ENCODE measurements around the gene ZSCAN22. TPM values are rescaled to one million over a fixed set of nuclear protein-coding genes. Genes with fewer than 3 reads are reported as not detected.

ZSCAN22 gene
- total RNA-seq, 1 donor from 2014 or later: 5.4 TPM

DNA sequence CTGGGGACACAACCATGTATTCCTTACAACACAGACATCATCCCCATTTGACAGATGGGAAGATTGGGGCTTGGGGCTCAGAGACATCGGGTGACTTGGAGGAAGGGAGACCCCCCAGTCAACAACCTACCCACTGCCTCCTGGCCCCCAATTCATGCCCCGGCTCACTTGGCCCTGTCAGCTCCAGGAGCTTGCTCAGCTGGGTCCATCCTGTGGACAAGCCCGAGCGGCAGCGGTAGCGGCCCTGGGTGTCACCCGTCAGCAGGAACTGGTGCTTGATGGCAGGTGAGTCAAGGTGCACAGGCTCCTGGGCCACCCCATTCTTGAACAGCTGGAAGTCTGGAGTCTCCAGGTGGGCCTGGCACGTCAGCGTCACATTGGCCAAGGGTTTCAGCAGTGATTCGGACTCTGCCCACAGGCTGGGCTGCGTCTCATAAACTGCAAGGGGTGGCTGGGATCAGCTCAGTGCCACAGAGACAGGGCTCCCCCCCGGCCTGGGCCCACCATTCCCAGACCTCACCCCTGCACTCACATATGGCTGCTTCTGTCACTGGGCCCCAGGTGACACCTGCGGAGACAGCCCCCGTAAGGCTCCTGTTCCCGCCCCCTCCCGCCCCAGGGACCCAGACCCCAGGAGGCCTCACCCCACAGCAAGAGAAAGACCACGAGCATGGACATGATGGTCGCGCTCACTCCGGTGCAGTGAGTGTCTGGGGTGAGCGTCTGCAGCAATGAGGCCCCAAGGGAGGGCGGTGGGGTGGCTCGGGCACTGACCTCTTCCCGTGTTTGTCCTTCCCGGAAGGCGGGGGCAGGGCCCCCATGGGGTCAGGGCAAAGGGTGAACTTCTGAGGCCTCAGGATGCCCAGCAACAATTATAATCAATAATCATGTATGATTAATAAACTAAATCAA is 26.2 kb downstream of the ZSCAN22 start, which contains the start of gene A1BG:
A1BG (minus strand) TSS at position 733 of the 912 bp plus-strand sequence; CDS start at position 678, 55 bp downstream.
- no peak within 1 kb of the TSS for H3K27ac Mint-ChIP-seq
- no peaks in the 10 kb centered on the region for H3K9me3 Mint-ChIP-seq
- peaks cover 4% of the 10 kb centered on the region for H3K4me1 Mint-ChIP-seq (ENCODE audit: unreplicated experiment)
- peaks cover 8% of the 10 kb centered on the region for H3K27me3 Mint-ChIP-seq
- DNase-seq (ENCODE audit: extremely low spot score, unreplicated experiment): no peak
- no peaks in the 10 kb centered on the region for H3K36me3 Mint-ChIP-seq
- no peak within 1 kb of the TSS for H3K4me3 Mint-ChIP-seq
- TF ChIP-seq, protein P1, sequence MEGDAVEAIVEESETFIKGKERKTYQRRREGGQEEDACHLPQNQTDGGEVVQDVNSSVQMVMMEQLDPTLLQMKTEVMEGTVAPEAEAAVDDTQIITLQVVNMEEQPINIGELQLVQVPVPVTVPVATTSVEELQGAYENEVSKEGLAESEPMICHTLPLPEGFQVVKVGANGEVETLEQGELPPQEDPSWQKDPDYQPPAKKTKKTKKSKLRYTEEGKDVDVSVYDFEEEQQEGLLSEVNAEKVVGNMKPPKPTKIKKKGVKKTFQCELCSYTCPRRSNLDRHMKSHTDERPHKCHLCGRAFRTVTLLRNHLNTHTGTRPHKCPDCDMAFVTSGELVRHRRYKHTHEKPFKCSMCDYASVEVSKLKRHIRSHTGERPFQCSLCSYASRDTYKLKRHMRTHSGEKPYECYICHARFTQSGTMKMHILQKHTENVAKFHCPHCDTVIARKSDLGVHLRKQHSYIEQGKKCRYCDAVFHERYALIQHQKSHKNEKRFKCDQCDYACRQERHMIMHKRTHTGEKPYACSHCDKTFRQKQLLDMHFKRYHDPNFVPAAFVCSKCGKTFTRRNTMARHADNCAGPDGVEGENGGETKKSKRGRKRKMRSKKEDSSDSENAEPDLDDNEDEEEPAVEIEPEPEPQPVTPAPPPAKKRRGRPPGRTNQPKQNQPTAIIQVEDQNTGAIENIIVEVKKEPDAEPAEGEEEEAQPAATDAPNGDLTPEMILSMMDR (conservative IDR thresholded peaks at IDR 0.05): no peak

DNA sequence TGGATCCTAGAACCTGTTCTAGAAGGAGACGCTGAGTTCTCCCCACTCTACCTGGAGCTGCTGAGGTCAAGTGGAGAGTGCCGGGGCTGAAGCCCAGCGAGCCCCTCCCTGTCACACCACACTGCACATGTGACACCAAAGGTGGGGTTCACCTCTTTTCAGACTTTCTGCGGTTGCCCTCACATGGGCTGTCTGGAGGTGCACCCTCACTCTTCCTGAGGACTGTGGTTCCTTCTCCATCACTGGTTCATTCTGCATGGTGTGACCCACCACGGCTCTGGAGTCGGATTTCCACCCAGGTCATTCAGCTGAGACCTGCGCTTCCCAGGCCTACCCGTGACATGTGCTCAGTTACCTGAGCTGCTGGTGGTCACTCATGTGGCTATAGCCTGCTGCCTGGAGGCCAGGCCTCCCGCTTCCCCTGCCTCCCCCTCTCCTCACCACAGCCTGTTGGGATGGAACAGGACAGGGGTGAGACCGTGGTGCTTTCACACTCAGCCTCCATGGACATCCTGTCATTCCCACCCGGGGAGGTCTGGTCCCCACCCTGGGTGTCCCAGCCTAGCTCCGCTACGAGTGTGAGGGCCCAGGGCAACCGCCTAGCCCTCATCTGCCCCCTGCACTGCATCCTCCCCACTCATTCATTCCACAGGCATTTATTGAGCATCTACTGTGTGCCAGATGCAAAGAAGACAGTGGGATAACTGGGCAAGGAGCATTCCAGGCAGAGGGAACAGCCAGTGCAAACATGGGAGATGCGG is 27.1 kb downstream of the ZSCAN22 start:
- H3K27ac Mint-ChIP-seq: no peak overlapping the region
- no peak for DNase-seq (ENCODE audit: extremely low spot score, unreplicated experiment)
- no peaks in the 10 kb centered on the region for H3K36me3 Mint-ChIP-seq
- H3K4me3 Mint-ChIP-seq: no peak overlapping the region
- no peaks in the 10 kb centered on the region for H3K27me3 Mint-ChIP-seq
- H3K9me3 Mint-ChIP-seq: no peaks in the 10 kb centered on the region
- TF ChIP-seq, protein P1 (conservative IDR thresholded peaks at IDR 0.05): no peak
- H3K4me1 Mint-ChIP-seq (ENCODE audit: unreplicated experiment): no peaks in the 10 kb centered on the region

- Mint-ChIP-seq H3K27me3 (no peaks in the 10 kb centered on the region), H3K4me3 (no peak overlapping the region), H3K4me1 (ENCODE audit: unreplicated experiment) (no peaks in the 10 kb centered on the region), H3K9me3 (no peaks in the 10 kb centered on the region), H3K27ac (no peak overlapping the region), H3K36me3 (no peaks in the 10 kb centered on the region)
- no peak for DNase-seq (ENCODE audit: extremely low spot score, unreplicated experiment)
- TF ChIP-seq, protein P1 (conservative IDR thresholded peaks at IDR 0.05): no peak
These were observed 27.8 kb downstream of the ZSCAN22 start for GRCh38 chr19:58354478-58355030.

DNA sequence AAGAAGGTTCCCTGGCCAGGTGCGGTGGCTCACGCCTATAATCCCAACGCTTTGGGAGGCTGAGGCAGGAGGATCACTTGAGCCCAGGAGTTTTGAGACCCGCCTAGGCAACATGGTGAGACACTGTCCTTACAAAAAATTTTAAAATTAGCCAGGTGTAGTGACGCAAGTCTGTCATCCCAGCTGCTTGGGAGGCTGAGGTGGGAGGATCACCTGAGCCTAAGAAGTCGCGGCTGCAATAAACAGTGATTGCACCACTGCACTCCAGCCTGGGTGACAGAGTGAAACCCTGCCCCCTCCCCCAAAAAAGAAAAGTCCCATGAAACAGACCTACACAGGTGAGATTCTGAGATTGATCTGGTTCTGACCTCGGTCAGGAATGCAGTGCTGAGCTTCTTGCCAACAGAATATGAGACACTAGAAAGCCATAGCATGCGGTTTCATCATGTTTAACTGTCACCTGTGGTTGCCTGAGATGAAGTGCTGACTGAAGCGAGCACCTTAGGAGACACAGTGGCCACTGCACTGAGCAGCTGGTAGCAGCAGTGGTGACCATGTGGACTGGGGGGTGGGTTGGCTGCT is 28.5 kb downstream of the ZSCAN22 start:
- no peaks in the 10 kb centered on the region for H3K4me1 Mint-ChIP-seq (ENCODE audit: unreplicated experiment)
- no peak for DNase-seq (ENCODE audit: extremely low spot score, unreplicated experiment)
- H3K36me3 Mint-ChIP-seq: no peaks in the 10 kb centered on the region
- H3K4me3 Mint-ChIP-seq: no peak overlapping the region
- H3K9me3 Mint-ChIP-seq: no peaks in the 10 kb centered on the region
- no peak overlapping the region for H3K27ac Mint-ChIP-seq
- H3K27me3 Mint-ChIP-seq: no peaks in the 10 kb centered on the region
- TF ChIP-seq, protein P1 (conservative IDR thresholded peaks at IDR 0.05): no peak

Data from type B pancreatic cell (in vitro differentiated cells).